HFFc6 (cell line): Measurements from ENCODE around the gene GNB1L. TPM values are rescaled to one million over a fixed set of nuclear protein-coding genes. Genes with fewer than 3 reads are reported as not detected.
"Not testable (repeated sequence)": the region's sequence is repeated elsewhere in the genome, so short reads cannot be mapped to it uniquely, and the experiment has no call there.

Source experiments
- DNase-seq: peaks from one replicate; pipeline ENCODE4 v3.0.0-alpha.2; 2018
- H3K27ac Mint-ChIP-seq: 2 replicates; pipeline ENCODE4 v1.8.0; 2020; ENCODE audit warnings: mild to moderate bottlenecking, mixed read lengths
- H3K27me3 Mint-ChIP-seq: 2 replicates; pipeline ENCODE4 v1.8.0; 2021; ENCODE audit warnings: mild to moderate bottlenecking, moderate library complexity, mixed read lengths; ENCODE audit not compliant: insufficient read depth
- H3K36me3 Mint-ChIP-seq: 2 replicates; pipeline ENCODE4 v1.8.0; 2021; ENCODE audit warnings: low read depth, mixed read lengths
- H3K4me1 Mint-ChIP-seq: 2 replicates; pipeline ENCODE4 v1.8.0; 2020; ENCODE audit warnings: low read depth, mixed read lengths
- H3K4me3 Mint-ChIP-seq: 2 replicates; pipeline ENCODE4 v1.8.0; 2020; ENCODE audit warnings: mild to moderate bottlenecking, moderate library complexity, mixed read lengths
- H3K9me3 Mint-ChIP-seq: 2 replicates; pipeline ENCODE4 v1.8.0; 2020; ENCODE audit warnings: mild to moderate bottlenecking, mixed read lengths
- total RNA-seq, 6 experiments: library from RNA; stranded (reverse); fragmentation: NEBNext Ultra II Directional; extraction: Animal tissue kit (Norgen Biotek cat#: 25700); gene quantifications; 2 replicates in 1 of 6; 3 replicates in 5 of 6; pipeline ENCODE4 v1.2.3, GENCODE V29; 2021
- TF ChIP-seq, protein P1 (sequence below): fragments of 200-600 bp; sonication (generic); IDR thresholded peaks from 2 replicates; pipeline ENCODE4 v1.5.0; 2021; ENCODE audit warnings: antibody characterized with exemption, mild to moderate bottlenecking

The GNB1L gene
- total RNA-seq, 6 experiments from 2014 or later, result 6.6 to 9.6 (median 7.6) TPM

DNA sequence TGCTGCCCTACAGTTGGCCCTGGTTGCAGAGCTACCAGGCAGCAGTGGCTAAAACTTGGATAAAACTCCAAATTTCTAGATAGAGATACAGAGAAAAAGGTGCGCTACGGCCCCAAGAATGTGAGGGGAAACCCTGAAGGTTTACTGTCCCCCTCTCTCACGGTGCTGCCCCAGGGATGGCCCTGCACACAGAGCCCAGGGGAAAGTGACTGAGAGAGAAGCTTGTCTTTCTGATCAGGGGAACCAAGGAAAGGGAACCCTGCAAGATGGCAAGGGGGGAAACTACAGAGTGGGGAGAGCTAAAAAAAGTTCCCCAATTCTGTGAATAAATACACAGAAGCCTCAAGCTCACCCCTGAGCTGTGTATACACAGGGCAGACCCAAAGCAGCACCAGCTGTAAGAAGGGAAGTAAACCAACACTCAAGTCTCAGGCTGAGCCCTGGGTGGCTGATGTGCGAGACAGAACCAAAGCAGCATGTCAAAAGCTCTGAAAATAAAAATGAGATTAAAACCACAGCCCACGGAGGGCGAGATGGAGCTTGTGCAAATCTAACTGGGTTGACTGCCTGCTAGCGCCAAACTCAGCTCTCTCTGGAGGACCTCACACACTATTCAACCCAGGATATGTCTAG, 22.1 kb downstream of the GNB1L start:
- Mint-ChIP-seq H3K27ac (no peak overlapping the region), H3K27me3 (no peaks in the 10 kb centered on the region), H3K4me3 (no peak overlapping the region), H3K9me3 (no peaks in the 10 kb centered on the region), H3K4me1 (peaks cover 27% of the 10 kb centered on the region), H3K36me3 (no peaks in the 10 kb centered on the region)
- TF ChIP-seq, protein P1, sequence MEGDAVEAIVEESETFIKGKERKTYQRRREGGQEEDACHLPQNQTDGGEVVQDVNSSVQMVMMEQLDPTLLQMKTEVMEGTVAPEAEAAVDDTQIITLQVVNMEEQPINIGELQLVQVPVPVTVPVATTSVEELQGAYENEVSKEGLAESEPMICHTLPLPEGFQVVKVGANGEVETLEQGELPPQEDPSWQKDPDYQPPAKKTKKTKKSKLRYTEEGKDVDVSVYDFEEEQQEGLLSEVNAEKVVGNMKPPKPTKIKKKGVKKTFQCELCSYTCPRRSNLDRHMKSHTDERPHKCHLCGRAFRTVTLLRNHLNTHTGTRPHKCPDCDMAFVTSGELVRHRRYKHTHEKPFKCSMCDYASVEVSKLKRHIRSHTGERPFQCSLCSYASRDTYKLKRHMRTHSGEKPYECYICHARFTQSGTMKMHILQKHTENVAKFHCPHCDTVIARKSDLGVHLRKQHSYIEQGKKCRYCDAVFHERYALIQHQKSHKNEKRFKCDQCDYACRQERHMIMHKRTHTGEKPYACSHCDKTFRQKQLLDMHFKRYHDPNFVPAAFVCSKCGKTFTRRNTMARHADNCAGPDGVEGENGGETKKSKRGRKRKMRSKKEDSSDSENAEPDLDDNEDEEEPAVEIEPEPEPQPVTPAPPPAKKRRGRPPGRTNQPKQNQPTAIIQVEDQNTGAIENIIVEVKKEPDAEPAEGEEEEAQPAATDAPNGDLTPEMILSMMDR, result no peak
- DNase-seq, result no peak

DNA sequence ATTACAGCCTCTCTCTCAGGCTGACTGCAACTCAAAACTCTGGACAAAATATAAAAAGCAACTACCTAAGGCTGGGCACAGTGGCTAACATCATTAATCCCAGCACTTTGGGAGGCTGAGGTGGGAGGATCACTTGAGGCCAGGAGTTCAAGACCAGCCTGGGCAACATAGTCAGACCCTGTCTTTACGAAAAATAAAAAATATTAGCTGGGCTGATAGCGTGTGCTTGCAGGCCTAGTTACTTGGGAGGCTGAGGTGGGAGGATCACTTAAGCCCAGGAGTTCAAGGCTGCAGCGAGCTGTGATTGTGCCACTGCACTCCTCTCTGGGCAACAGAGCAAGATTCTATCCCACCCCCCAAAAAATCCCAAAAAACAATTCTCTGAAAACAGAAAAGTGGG, 22.7 kb downstream of the GNB1L start:
- not testable (repeated sequence) for H3K36me3 Mint-ChIP-seq, H3K27ac Mint-ChIP-seq, H3K4me3 Mint-ChIP-seq, DNase-seq, H3K27me3 Mint-ChIP-seq, H3K9me3 Mint-ChIP-seq
- peaks cover 27% of the 10 kb centered on the region for H3K4me1 Mint-ChIP-seq

DNA sequence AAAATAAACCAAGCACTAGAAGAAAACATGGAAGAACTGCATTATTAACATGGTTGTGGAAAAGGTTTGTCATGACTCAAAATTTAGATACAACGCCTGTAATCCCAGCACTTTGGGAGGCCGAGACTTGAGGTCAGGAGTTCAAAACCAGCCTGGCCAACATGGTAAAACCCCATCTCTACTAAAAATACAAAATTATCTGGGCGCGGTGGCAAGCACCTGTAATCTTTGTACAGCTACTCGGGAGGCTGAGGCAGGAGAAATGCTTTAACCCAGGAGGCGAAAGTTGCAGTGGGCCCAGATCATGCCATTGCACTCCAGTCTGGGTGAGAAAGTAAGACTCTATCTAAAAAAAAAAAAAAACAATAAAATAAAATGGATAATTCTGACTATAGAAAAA, 23.7 kb downstream of the GNB1L start:
- DNase-seq, result no peak
- Mint-ChIP-seq H3K4me1 (peaks cover 18% of the 10 kb centered on the region), H3K27me3 (peaks cover 2% of the 10 kb centered on the region; the same call in 1 of the 2 replicates), H3K36me3 (no peaks in the 10 kb centered on the region), H3K4me3 (no peak overlapping the region), H3K27ac (no peak overlapping the region), H3K9me3 (no peaks in the 10 kb centered on the region)
- TF ChIP-seq, protein P1, result no peak

DNA sequence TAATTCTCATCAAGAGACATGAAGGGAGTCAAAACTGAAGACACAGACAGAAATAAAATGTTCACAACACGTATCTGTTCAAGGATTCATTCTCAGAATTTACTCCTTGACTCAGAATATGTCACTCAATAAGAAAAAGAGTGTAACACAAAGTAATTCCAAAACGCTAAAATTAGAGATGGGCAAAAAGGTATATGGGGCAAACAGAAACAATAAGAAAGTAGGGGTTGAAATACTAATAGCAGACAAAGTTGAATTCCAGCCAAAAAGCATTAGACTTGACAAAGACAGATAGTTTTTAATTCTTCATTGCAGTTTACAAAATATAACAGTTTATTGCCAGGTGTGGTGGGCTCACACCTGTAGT, 26.7 kb downstream of the GNB1L start:
- no peaks in the 10 kb centered on the region for H3K4me1 Mint-ChIP-seq
- H3K27ac Mint-ChIP-seq, result no peak overlapping the region
- no peaks in the 10 kb centered on the region for H3K36me3 Mint-ChIP-seq
- TF ChIP-seq, protein P1, result no peak
- DNase-seq, result no peak
- peaks cover 2% of the 10 kb centered on the region; the same call in 1 of the 2 replicates for H3K27me3 Mint-ChIP-seq
- no peaks in the 10 kb centered on the region for H3K9me3 Mint-ChIP-seq
- no peak overlapping the region for H3K4me3 Mint-ChIP-seq

DNA sequence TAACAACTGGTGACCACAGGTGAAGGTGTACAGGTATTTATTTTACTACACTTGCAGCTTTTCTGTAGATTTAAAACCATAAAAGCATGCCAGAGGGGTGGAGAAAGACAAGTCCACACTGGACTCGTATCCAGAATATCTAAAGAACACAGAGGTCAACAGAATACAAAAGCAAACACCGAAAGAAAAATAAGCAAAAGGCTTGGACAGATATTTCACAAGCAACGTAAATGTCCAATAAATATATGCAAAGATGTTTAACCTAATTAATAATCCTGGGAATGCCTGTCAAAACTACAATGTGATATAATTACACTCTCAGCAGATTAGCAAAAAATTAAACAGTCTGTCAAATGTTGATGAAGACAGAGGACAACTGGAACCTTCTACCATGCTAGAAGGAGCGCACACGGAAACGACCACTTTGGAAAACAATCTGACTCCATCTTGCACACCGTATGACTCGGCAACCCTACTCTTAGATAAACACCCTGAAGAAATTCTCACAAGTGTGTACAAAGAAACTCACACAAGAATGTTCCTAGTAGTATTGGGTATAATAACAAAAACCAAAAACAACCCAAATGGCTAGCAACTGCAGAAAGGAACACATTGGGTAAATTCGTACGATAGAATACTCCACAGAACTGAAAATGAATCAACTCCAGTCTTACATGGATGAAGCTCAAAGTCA, 27.2 kb downstream of the GNB1L start:
- H3K9me3 Mint-ChIP-seq, result no peaks in the 10 kb centered on the region
- H3K36me3 Mint-ChIP-seq, result no peaks in the 10 kb centered on the region
- no peaks in the 10 kb centered on the region for H3K4me1 Mint-ChIP-seq
- TF ChIP-seq, protein P1, result no peak
- no peak for DNase-seq
- no peak overlapping the region for H3K27ac Mint-ChIP-seq
- no peak overlapping the region for H3K4me3 Mint-ChIP-seq
- H3K27me3 Mint-ChIP-seq, result peaks cover 2% of the 10 kb centered on the region; the same call in 1 of the 2 replicates

DNA sequence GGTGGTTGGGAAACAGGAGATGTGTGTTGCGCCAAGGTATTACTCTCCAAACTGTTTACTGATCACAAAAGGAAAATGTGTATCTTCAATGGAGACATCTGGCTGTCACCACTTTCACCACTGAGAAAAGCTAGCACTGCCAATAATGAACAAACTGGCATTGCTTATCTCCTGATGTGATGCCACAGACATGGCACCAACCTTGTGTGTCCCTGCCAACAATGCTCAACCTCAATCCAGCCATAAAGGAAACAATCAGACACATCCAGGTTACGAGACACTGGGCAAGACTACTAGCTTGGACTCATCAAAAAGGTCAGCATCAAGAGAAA, 28.1 kb downstream of the GNB1L start:
- DNase-seq, result no peak
- H3K4me3 Mint-ChIP-seq, result no peak overlapping the region
- TF ChIP-seq, protein P1, result no peak
- H3K9me3 Mint-ChIP-seq, result no peaks in the 10 kb centered on the region
- no peak overlapping the region for H3K27ac Mint-ChIP-seq
- no peaks in the 10 kb centered on the region for H3K36me3 Mint-ChIP-seq
- peaks cover 2% of the 10 kb centered on the region; the same call in 1 of the 2 replicates for H3K27me3 Mint-ChIP-seq
- no peaks in the 10 kb centered on the region for H3K4me1 Mint-ChIP-seq
